Adrenal gland (tissue), 12 donors: ENCODE data around the gene RAB40A. TPM values are rescaled to one million over a fixed set of nuclear protein-coding genes. Genes with fewer than 3 reads are reported as not detected.

ENCODE experiments used
- DNase-seq, 7 donors: peaks; one replicate each; pipeline ENCODE4 v3.0.0-alpha.2; 2019 to 2020
- H3K27ac ChIP-seq, 5 donors: fragments of 200-600 bp; sonication (generic) in 4 of 5; 1 replicate in 3 of 5; 2 replicates in 2 of 5; pipeline versions ENCODE4 v1.5.1 to v1.8.0; 2016 to 2020; ENCODE audit warnings: mild to moderate bottlenecking in 1 of 5
- H3K27me3 ChIP-seq: fragments of 200-600 bp; 2 replicates; pipeline ENCODE4 v1.8.0; 2021
- H3K36me3 ChIP-seq, 2 donors: fragments of 200-600 bp; replicated peaks in 1 of 2; 1 replicate in 1 of 2; 2 replicates in 1 of 2; pipeline versions ENCODE4 v1.5.1 to v1.8.0; 2018 to 2022
- H3K4me1 ChIP-seq, 2 donors: fragments of 200-600 bp; replicated peaks in 1 of 2; 1 replicate in 1 of 2; 2 replicates in 1 of 2; pipeline versions ENCODE4 v1.5.1 to v1.8.0; 2018 to 2021
- H3K4me3 ChIP-seq, 4 donors: fragments of 200-600 bp; sonication (generic) in 3 of 4; one replicate each; pipeline ENCODE4 v1.5.1; 2016 to 2018
- H3K9me3 ChIP-seq, 3 donors: fragments of 200-600 bp; sonication (generic) in 1 of 3; replicated peaks in 1 of 3; 1 replicate in 2 of 3; 2 replicates in 1 of 3; pipeline versions ENCODE4 v1.5.1 to v1.8.0; 2016 to 2021
- CTCF ChIP-seq, 6 experiments: fragments of 450-650 bp in 4 of 6; fragments of 200-600 bp in 2 of 6; sonication (generic) in 1 of 6; IDR thresholded peaks; 1 replicate in 5 of 6; 2 replicates in 1 of 6; pipeline versions ENCODE4 v1.5.1 to v1.8.0; 2016 to 2021; ENCODE audit warnings: antibody characterized with exemption in 6 of 6, mild to moderate bottlenecking in 2 of 6, moderate library complexity in 1 of 6
- POLR2A ChIP-seq, 2 donors: fragments of 450-650 bp; IDR thresholded peaks; one replicate each; pipeline ENCODE4 v1.6.1; 2017; ENCODE audit warnings: antibody characterized with exemption in 2 of 2, mild to moderate bottlenecking in 2 of 2, moderate library complexity in 1 of 2
- WGBS, 4 donors: extraction: QIAGEN DNeasy Blood & Tissue Kit in 2 of 4; methylation state at CpG; one replicate each; pipeline versions ENCODE4 v1.1.5 to v1.1.7; 2013 to 2017; 5-methylcytosine and 5-hydroxymethylcytosine counted together
- intact Hi-C, 2 donors: fragments of 100-400 bp; cut with DNase I; formaldehyde crosslinking; loops; one replicate each; pipeline versions ENCODE4 v1.14.1 to v1.15.0; 2022 to 2023
- polyA plus RNA-seq, 3 donors: library from polyadenylated mRNA; stranded (reverse); fragments of 200-250 nt in 2 of 3; fragments of 350-450 nt in 1 of 3; fragmentation: Illumina TruSeq in 1 of 3; extraction: RNeasy Lipid Tissue Mini Kit (QIAGEN cat#74804) in 1 of 3; gene quantifications; one replicate each; pipeline ENCODE4 v1.2.3, GENCODE V29; 2013 to 2014
- total RNA-seq, 9 donors: library from RNA; depleted of rRNA in 4 of 9; stranded (reverse); fragments of >200 nt in 4 of 9; fragments of 120-200 nt in 1 of 9; fragmentation: NEBNext Ultra II Directional in 1 of 9; extraction: Animal tissue kit (Norgen Biotek cat#: 25700) in 1 of 9; gene quantifications; one replicate each; pipeline versions ENCODE4 v1.1.0 to v1.2.4, GENCODE V29; 2013 to 2023
- donor health status: healthy with polysubstance abuse.
- donor health status: Bipolar disorder and iron deficiency.
- donor health status: DM: yes; HTN: yes; CAD: no.
- donor health status: DM: no; HTN: no; CAD: no.
- donor health status: DM: no; HTN: no; CAD: no.
- donor health status: DM: yes; HTN: yes; CAD: no.

Gene RAB40A
- total and polyA plus RNA-seq, 12 donors = 0.65 to 3.4 (median 1.2) TPM

GRCh38 chrX:103529550-103529949 is 10.3 kb upstream of the RAB40A start:
- WGBS, 4 donors = 54 to 85% (median 72%) methylated on average over 3 of the region's 3 CpGs
- Histone ChIP-seq H3K27me3 (no peaks in the 10 kb centered on the region), H3K36me3 (no peaks in the 10 kb centered on the region), H3K27ac (no peak overlapping the region), H3K4me3 (no peak overlapping the region), H3K9me3 (no peaks in the 10 kb centered on the region), H3K4me1 (no peaks in the 10 kb centered on the region)
- TF ChIP-seq POLR2A (IDR thresholded peaks at IDR 0.05) (no peak), CTCF (IDR thresholded peaks at IDR 0.05) (no peak)
- no peak for DNase-seq
- intact Hi-C loops = no loop called here

GRCh38 chrX:103524747-103525146 is 5.5 kb upstream of the RAB40A start:
- TF ChIP-seq CTCF (IDR thresholded peaks at IDR 0.05) (no peak), POLR2A (IDR thresholded peaks at IDR 0.05) (no peak)
- H3K9me3 ChIP-seq = no peaks in the 10 kb centered on the region
- no peak for DNase-seq
- H3K4me3 ChIP-seq = no peak overlapping the region
- H3K27me3 ChIP-seq = no peaks in the 10 kb centered on the region
- H3K27ac ChIP-seq = no peak overlapping the region
- 54 to 87% (median 67%) methylated on average over 1 to 2 of the region's 2 CpGs for WGBS, 4 donors
- H3K4me1 ChIP-seq = no peaks in the 10 kb centered on the region
- intact Hi-C loops = no loop called here
- H3K36me3 ChIP-seq = no peaks in the 10 kb centered on the region

- Histone ChIP-seq H3K36me3 (no peaks in the 10 kb centered on the region), H3K4me3 (no peak overlapping the region), H3K4me1 (no peaks in the 10 kb centered on the region), H3K27ac (no peak overlapping the region), H3K27me3 (no peaks in the 10 kb centered on the region), H3K9me3 (no peaks in the 10 kb centered on the region)
- intact Hi-C loops = no loop called here
- no peak for DNase-seq
- 65 to 94% (median 75%) methylated on average over 2 of the region's 2 CpGs for WGBS, 4 donors
- no peak for TF ChIP-seq CTCF (IDR thresholded peaks at IDR 0.05)
- TF ChIP-seq POLR2A (IDR thresholded peaks at IDR 0.05) = no peak
These were observed 4.3 kb upstream of the RAB40A start for GRCh38 chrX:103523605-103524004.

GRCh38 chrX:103520386-103520785 is 1.1 kb upstream of the RAB40A start:
- intact Hi-C loops = no loop called here
- Histone ChIP-seq H3K4me1 (no peaks in the 10 kb centered on the region), H3K27me3 (peaks cover 8% of the 10 kb centered on the region), H3K27ac (no peak overlapping the region), H3K36me3 (no peaks in the 10 kb centered on the region), H3K4me3 (no peak overlapping the region), H3K9me3 (no peaks in the 10 kb centered on the region)
- no peak for DNase-seq
- WGBS, 4 donors = 39 to 48% (median 45%) methylated on average over 4 of the region's 4 CpGs
- TF ChIP-seq POLR2A (IDR thresholded peaks at IDR 0.05) (no peak), CTCF (IDR thresholded peaks at IDR 0.05) (no peak)
